Kidney (tissue), 14 donors: ENCODE measurements around the gene LIX1. TPM values are rescaled to one million over a fixed set of nuclear protein-coding genes. Genes with fewer than 3 reads are reported as not detected.
A peak's percentile ranks its signal among the peaks of the same experiment; 100 is the strongest.

Experiments
- DNase-seq, 5 donors: peaks; one replicate each; pipeline ENCODE4 v3.0.0-alpha.2; 2013 to 2020
- FAIRE-seq: peaks from 2 replicates; lab custom pipeline; 2012; peaks lifted over from hg19 to GRCh38; lab: Jason Lieb, UNC
- H3K27ac ChIP-seq, 2 donors: one replicate each; pipeline ENCODE4 v1.7.0; 2013; ENCODE audit warnings: low read depth in 2 of 2, low read length in 2 of 2, inconsistent platforms in 1 of 2
- H3K27me3 ChIP-seq: one replicate; pipeline ENCODE4 v1.7.1; 2013; ENCODE audit warnings: low read length, inconsistent platforms; ENCODE audit not compliant: control insufficient read depth, insufficient read depth
- H3K36me3 ChIP-seq, 3 donors: one replicate each; pipeline versions ENCODE4 v1.7.0 to v1.7.1; 2013; ENCODE audit warnings: low read length in 3 of 3, control low read depth in 1 of 3, inconsistent platforms in 1 of 3; ENCODE audit not compliant: insufficient read depth in 3 of 3, control insufficient read depth in 2 of 3
- H3K4me1 ChIP-seq, 3 donors: one replicate each; pipeline versions ENCODE4 v1.7.0 to v1.7.1; 2013; ENCODE audit warnings: low read length in 3 of 3, inconsistent platforms in 1 of 3, low read depth in 1 of 3; ENCODE audit not compliant: control insufficient read depth in 2 of 3, insufficient read depth in 2 of 3
- H3K4me3 ChIP-seq, 3 donors: one replicate each; pipeline versions ENCODE4 v1.7.0 to v1.8.1; 2013; ENCODE audit warnings: low read length in 3 of 3, control low read depth in 1 of 3, inconsistent platforms in 1 of 3
- H3K9ac ChIP-seq, 3 donors: one replicate each; pipeline versions ENCODE4 v1.7.0 to v1.7.1; 2013; ENCODE audit warnings: low read length in 3 of 3, control low read depth in 1 of 3, inconsistent platforms in 1 of 3
- H3K9me3 ChIP-seq, 3 donors: one replicate each; pipeline versions ENCODE4 v1.7.0 to v1.7.1; 2013; ENCODE audit warnings: low read length in 3 of 3, control low read depth in 1 of 3, inconsistent platforms in 1 of 3; ENCODE audit not compliant: control insufficient read depth in 2 of 3, insufficient read depth in 1 of 3
- intact Hi-C: fragments of 100-400 bp; cut with DNase I; formaldehyde crosslinking; loops from one replicate; pipeline ENCODE4 v1.11.1; 2022
- polyA plus RNA-seq: library from polyadenylated mRNA; stranded (reverse); fragments of 350-450 nt; fragmentation: Illumina TruSeq; extraction: RNeasy Lipid Tissue Mini Kit (QIAGEN cat#74804); gene quantifications from one replicate; pipeline ENCODE4 v1.2.3, GENCODE V29; 2014; ENCODE audit warnings: low read depth, low replicate concordance; ENCODE audit not compliant: insufficient read depth
- total RNA-seq: library from RNA; stranded (reverse); fragmentation: NEBNext Ultra II Directional; extraction: Animal tissue kit (Norgen Biotek cat#: 25700); gene quantifications from one replicate; pipeline ENCODE4 v1.2.1, GENCODE V29; 2021
- TF ChIP-seq, protein P1 (sequence below): IDR thresholded peaks from 3 replicates; pipeline ENCODE4 v1.5.1; 2012; ENCODE audit warnings: mild to moderate bottlenecking, moderate library complexity, borderline replicate concordance; ENCODE audit not compliant: insufficient read depth; ENCODE audit errors: extremely low read depth
- donor health status: control.
- donor health status: control.
- donor health status: control.
- donor health status: control.
- donor health status: control.
- donor health status: DM: yes; HTN: yes; CAD: no.
- donor health status: Normal renal cell carcinoma (clear cell type).

LIX1 gene
- total and polyA plus RNA-seq, 2 donors from 2014 or later: 0.65 to 33.4 TPM

GRCh38 chr5:97047076-97047475 is 95.3 kb downstream of the LIX1 start:
- Histone ChIP-seq H3K36me3 (no peaks in the 10 kb centered on the region), H3K9ac (no peak overlapping the region), H3K27ac (no peak overlapping the region), H3K9me3 (no peaks in the 10 kb centered on the region), H3K27me3 (no peaks in the 10 kb centered on the region), H3K4me3 (no peak overlapping the region), H3K4me1 (peaks cover 0 to 11% (median 6%) of the 10 kb centered on the region in 3 donors)
- DNase-seq: no peak
- intact Hi-C loops: no loop called here
- no peak for FAIRE-seq
- TF ChIP-seq, protein P1, sequence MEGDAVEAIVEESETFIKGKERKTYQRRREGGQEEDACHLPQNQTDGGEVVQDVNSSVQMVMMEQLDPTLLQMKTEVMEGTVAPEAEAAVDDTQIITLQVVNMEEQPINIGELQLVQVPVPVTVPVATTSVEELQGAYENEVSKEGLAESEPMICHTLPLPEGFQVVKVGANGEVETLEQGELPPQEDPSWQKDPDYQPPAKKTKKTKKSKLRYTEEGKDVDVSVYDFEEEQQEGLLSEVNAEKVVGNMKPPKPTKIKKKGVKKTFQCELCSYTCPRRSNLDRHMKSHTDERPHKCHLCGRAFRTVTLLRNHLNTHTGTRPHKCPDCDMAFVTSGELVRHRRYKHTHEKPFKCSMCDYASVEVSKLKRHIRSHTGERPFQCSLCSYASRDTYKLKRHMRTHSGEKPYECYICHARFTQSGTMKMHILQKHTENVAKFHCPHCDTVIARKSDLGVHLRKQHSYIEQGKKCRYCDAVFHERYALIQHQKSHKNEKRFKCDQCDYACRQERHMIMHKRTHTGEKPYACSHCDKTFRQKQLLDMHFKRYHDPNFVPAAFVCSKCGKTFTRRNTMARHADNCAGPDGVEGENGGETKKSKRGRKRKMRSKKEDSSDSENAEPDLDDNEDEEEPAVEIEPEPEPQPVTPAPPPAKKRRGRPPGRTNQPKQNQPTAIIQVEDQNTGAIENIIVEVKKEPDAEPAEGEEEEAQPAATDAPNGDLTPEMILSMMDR: no peak

- H3K27me3 ChIP-seq: no peaks in the 10 kb centered on the region
- DNase-seq (no peak), FAIRE-seq (no peak)
- no peaks in the 10 kb centered on the region for H3K9me3 ChIP-seq
- peaks cover 0 to 12% (median 6%) of the 10 kb centered on the region in 3 donors for H3K4me1 ChIP-seq
- no peaks in the 10 kb centered on the region for H3K36me3 ChIP-seq
- no peak overlapping the region for H3K9ac ChIP-seq
- intact Hi-C loops: no loop called here
- no peak overlapping the region for H3K27ac ChIP-seq
- H3K4me3 ChIP-seq: no peak overlapping the region
- TF ChIP-seq, protein P1: no peak
Observed at GRCh38 chr5:97046270-97046982, 96.0 kb downstream of the LIX1 start.

DNA sequence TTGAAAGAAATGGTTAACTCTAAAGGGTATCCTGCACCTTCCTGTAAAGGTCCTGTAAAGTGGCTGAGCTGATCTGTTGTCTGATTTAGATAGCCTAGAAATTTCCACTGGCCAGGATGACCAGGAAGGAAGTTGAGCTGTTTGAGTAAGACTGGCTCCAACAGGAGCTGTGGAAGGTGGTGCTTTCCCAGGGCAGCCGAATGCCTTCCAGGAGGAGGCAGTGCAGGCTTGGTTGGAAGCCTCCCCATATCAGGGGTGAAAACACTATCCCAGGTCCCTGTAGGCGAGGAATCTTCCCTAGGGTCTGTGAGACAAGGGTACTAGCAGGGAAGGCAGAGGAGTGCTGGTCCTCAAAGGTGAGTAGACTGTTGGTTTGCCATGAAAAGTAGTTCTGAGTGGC is 98.4 kb downstream of the LIX1 start:
- H3K27me3 ChIP-seq: no peaks in the 10 kb centered on the region
- no peaks in the 10 kb centered on the region for H3K9me3 ChIP-seq
- TF ChIP-seq, protein P1: peak; percentile 55
- FAIRE-seq: no peak
- H3K36me3 ChIP-seq: no peaks in the 10 kb centered on the region
- peaks cover 0 to 12% (median 6%) of the 10 kb centered on the region in 3 donors for H3K4me1 ChIP-seq
- intact Hi-C loops: no loop called here
- H3K9ac ChIP-seq: no peak overlapping the region
- H3K27ac ChIP-seq: no peak overlapping the region
- H3K4me3 ChIP-seq: no peak overlapping the region
- peak; percentile 26 to 68 (median 41) for DNase-seq

DNA sequence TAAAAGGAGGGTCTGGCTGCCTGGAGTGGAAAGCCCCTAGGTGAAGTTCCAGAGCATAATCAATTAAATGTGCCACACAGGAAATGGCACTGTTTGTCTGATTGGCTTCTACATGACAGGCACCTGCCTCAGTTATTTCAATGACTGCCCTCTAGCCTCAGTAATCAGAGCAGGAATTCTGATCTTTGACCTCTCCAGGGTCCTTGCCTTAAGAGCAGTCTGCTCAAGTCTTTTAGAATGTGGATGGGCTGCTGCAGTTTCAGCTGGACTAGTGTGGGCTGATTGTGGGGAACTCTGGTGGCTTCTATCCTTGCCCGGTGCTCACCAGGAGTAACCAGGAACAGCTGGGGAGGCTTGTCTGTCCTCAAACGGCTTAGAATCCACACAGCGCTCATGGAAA is 98.9 kb downstream of the LIX1 start:
- Histone ChIP-seq H3K27ac (peak overlapping the region; percentile 12 to 28), H3K4me3 (peak overlapping the region in 1 of 3 donors; percentile 19), H3K9ac (peak overlapping the region in 1 of 3 donors; percentile 3), H3K27me3 (no peaks in the 10 kb centered on the region), H3K9me3 (no peaks in the 10 kb centered on the region), H3K4me1 (peaks cover 0 to 12% (median 8%) of the 10 kb centered on the region in 3 donors), H3K36me3 (no peaks in the 10 kb centered on the region)
- FAIRE-seq (no peak), DNase-seq (peak in 3 of 5 donors; percentile 11 to 40 (median 35))
- intact Hi-C loops: no loop called here
- TF ChIP-seq, protein P1: no peak
